ENCODE measurements around the gene SETX.
A peak's percentile ranks its signal among the peaks of the same experiment; 100 is the strongest.
"Not testable (repeated sequence)": the region's sequence is repeated elsewhere in the genome, so short reads cannot be mapped to it uniquely, and the experiment has no call there.

Gene SETX

DNA sequence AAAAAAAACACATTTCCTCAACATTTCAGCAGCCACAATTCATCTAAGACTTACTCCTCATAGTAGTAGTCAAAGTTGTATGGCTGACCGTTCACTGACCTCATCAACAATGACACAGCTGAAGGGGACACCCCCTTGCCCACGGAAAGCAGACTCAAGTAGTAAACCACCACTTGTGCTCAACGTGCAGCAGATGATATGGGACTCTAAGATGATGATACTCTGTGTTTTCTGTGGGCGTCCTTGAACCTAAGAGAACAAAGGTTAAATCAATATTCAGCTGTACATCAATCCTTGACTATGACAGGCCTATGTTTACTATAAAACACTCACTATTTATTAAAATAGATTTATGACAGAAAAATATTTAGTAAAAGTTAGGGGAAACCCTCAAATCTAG is 71.6 kb downstream of the SETX start:
- no peak for DNase-seq (ENCODE audit: low read depth)

DNA sequence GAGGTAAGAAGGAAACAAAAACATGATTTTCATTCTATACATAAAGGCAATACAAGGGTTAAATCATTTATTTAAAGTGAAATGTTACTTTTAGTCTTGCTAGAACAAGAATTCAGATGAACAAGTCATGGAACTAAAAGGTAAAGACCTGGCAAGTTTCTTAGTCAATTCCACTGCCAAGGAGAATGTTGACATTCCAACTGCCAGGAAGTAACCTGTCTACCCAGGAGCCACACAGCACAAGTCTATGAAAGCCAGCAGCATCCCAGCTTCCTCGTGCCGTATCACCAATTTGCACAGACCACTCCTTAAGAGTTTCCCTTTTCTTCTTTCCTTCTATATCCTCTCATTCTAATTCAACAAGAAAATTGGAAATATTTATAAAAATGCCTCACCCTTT is 79.9 kb downstream of the SETX start:
- no peak for DNase-seq (ENCODE audit: low read depth)

DNA sequence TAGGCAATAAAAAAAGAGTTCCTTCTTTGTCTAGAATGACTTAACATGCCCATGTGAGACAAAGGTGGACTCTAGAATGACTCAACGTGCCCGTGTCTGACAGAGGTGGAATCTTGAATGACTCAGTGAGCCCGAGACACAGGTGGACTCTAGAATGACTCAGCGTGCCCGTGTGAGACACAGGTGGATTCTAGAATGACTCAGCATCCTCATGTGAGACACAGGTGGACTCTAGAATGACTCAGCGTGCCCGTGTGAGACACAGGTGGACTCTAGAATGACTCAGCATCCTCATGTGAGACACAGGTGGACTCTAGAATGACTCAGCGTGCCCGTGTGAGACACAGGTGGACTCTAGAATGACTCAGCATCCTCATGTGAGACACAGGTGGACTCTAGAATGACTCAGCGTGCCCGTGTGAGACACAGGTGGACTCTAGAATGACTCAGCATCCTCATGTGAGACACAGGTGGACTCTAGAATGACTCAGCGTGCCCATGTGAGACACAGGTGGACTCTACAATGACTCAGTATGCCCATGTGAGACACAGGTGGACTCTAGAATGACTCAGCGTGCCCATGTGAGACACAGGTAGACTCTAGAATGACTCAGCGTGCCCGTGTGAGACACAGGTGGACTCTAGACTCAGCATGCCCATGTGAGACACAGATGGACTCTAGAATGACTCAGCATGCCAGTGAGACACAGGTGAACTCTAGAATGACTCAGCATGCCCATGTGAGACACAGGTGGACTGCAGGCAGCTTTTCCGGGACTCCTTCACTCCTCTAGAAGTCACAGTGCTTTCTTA is 84.9 kb downstream of the SETX start:
- DNase-seq (ENCODE audit: low read depth): not testable (repeated sequence)

DNA sequence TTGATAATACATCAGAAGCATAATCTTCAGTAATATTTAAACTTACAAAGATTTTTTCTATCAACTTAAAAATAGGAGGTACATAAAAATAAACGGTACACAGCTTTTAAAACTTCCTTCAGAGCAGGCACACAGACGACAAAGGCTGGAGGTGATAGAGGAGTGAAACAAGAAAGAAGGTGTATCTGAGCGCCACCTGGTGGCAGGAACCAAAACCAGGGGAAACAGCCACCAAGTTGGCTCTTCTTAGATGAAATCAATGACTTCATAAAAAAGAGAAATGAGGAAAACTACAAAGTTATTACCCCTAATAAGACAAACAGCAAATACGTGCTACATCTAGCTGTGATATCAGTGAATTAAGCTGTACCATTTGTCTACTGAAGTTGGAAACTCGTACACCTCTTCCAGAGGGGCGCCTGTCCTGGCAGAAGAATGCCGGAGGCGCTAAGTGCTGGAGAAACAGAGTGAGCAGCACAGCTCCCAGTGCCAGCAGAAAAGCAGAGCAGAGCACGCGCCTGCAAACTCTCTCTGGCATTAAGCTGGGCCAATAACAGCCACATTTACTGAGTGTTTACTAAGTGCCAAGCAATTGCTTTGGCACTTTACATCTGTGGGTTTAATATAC is 85.9 kb downstream of the SETX start:
- DNase-seq (ENCODE audit: low read depth): peak; percentile 58

DNA sequence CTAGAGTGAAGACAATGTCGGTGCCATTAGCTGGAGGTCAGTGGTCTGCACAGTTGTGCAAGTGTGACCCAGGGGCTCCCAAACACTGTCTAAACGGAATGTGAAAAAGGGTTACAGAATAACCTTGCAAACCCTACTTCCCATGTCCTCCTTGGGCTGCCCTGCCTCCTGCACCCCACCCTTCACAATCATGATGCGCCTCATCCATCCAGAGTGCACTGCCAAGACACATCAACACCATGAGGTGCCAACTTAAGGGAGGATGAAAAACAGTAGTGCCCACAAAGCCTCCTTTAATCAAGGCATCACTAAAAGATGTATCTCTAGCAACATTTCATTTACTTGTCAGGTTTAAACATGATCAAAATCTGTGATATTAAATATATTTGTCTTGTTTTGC is 87.1 kb downstream of the SETX start:
- DNase-seq (ENCODE audit: low read depth): no peak

DNA sequence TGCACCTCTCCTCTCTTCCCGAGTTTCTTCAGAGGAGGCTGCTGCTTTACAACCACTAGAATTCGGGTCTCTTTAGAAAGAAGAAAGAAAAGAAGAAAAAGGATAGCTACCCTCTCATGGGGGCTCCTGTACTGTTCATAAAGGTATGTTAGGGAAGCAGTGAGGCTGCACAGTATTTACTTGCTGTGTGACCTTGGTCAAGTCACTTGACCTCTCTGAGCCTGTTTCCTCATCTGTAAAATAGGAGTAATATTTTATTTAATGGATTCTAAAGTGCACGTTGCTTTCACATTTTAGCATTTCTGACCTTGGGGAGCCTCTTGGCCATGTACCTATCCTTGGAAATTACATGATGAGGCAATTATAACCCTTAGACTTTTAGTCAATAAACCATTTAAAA is 88.8 kb downstream of the SETX start:
- no peak for DNase-seq (ENCODE audit: low read depth)

DNA sequence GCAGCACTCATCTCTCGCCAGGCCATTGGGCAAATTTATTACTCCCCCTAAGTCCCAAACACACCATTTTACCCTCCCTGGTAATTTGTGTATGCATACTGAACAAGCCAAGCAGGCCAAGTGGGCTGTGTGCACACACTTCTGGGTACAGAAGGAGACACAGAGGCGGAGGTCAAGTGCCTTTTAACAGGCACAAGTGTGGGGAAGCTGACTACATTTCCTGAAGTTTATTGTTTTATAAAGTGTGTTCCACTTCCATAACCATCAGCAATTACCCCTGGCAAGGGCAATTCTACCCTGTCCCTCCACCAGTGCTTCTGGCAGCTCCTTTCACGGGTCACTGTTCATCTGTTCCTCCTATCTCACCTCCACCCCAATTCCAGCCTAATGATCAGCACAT is 93.9 kb downstream of the SETX start:
- DNase-seq (ENCODE audit: low read depth): no peak

DNA sequence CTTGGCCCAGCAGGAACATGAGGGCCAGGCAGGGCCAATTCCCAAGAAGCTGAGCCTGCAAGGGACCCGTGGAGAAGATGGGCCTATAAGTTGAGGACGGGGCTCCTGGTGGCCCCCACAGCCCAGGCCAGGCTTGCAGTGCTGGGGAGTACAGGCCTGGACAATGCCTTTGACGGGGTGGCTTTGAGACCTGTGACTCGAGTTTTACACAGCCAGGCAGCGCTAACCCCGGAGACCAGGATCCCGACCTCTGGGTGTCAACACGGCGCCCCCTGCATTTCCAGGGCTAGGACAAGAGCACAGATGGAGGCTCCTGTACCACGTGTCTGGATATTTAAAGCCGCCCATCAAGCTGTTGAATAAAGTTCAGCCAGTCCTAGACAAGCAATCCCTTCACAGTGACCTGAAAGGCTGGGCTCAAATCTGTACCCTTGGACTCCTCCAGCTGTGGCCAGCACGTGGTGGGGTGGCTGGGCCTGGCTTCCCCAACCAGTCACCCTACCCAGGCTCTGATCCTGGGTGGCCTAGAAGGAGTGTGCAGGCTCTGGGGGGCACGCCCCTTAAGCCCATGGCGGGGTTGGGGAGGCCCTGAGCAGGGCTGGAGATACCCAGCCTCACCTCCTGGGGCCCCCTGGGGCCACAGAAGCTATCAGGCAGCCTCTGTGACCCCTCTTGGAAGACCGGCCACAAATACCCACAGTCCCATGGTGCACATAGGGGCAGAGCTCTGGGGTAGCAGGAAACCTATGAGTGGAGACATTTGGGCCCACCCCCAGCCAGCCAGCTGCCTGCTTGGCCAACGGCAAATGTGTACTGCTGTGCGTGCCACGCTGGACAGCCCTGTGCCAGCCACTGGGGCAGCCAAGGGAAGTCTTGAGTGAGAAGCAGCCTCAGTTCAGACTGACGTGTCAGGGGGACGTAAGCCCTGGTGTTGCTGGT is 104.2 kb downstream of the SETX start:
- no peak for DNase-seq (ENCODE audit: low read depth)

DNA sequence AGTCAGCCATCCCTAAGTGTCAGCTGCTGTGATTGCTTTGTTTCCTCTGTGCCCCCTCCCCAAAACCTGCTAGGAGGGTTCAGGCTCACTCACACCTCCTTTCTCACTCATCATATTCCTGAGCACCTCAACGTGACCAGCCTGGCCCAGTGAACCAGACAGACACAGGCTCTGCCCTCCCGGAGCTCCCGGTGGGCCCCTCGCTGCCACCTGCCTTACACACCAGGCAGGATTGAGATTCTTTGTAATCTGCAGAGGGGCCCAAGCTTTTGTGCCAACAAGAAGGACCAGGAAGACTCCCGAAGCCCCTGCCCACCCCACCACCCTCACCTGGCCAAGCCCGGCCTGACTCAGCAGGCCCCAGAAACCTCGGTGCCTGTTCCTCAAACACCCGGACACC is 105.1 kb downstream of the SETX start:
- DNase-seq (ENCODE audit: low read depth): no peak

DNA sequence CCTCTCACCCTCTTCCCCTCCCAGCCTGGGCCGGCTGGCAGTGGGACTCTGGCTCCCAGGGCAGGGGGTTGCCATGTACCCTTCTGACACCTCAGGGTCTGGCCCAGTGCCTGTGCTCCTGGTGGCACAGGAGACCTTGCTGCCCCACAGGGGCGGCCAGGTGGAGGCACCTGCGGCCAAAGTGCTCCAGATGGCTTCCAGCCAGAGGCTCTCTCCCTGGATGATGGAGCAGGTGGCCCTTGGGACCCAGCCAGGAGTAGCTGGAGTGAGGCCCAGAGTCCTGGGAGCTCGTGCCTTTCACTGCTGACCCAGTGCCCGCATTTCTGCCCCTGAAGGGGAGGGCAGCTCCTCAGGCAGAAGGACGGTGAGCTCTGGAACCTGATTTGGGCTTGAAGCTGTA is 105.7 kb downstream of the SETX start:
- DNase-seq (ENCODE audit: low read depth): no peak

DNA sequence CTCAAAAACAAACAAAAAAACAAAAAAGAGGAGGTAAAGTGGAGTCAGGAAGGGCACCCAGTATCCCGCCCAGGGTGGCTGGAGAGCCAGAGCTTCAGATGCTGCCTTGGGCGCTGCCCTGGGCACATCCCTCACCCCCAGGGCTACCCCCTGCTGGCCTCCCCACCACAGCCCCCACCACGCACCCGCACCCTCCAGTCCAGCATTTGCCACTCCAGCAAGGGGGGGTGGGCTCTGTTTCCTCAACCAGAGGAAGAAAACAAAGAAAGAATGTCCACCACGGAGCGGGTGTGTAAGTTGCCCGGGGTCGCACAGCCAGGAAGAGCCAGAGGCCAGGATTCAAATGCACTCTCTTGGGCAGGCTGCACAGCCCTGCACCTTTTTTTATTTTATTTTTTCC is 106.8 kb downstream of the SETX start:
- no peak for DNase-seq (ENCODE audit: low read depth)

DNA sequence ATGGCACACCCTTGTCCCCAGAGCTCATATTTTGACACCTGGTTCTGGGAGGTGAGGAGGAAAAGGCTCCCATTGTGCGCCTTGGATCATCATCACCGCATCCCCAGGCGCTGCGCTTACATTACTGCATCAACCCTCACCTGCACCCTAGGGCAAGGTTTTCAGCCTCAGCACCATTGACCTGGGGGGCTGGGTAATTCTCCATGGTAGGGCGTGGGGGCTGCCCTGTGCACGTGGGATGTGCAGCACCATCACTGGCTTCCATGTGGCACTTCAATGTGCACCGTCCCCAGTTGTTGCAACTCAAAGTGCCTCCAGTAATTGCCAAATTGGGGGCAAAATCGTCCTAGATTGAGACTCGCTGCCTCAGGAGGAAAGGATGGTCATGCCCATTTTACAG is 109.3 kb downstream of the SETX start:
- no peak for DNase-seq (ENCODE audit: low read depth)

DNA sequence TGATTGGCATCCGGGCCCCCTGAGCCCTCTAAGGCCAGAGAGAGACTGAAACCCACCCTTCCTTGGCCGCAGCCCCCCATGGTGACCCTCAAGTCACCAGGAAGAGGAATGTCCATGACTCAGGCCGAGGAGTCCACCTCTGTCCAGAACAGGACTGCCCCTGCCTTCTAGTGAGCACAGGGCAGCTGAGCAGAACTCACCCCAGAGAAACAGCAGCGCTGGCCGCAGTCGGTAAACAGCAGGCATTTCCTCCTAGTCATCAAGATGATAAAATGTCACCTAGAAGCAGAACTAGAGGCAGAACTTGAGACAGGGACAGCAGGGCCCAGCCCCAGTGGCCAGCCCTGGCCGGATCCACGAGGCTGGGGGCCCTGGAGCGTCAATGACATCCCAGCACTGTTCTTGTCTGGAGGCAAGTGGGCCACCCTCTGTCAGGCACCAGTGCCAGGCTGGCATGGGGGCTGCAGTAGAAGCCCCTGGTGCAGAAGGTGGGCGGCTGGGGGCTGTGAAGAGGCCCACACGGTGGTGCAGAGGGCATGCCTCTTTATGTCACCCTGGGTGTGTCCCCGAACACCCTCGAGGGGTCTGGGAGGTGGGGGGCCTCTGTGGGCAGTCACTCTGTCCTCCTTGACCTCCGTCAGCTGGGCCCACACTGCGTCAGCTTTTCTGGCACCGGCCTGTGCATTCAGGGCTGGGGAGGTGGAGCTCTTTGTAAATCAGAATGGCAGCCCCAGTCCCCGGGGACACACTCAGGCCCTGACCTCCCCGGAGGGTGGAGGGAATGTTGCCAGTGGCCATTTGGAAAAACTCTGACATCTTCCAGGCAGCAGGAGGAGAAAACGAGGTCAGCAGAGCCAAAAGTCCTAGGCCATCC is 110.0 kb downstream of the SETX start:
- no peak for DNase-seq (ENCODE audit: low read depth)

DNA sequence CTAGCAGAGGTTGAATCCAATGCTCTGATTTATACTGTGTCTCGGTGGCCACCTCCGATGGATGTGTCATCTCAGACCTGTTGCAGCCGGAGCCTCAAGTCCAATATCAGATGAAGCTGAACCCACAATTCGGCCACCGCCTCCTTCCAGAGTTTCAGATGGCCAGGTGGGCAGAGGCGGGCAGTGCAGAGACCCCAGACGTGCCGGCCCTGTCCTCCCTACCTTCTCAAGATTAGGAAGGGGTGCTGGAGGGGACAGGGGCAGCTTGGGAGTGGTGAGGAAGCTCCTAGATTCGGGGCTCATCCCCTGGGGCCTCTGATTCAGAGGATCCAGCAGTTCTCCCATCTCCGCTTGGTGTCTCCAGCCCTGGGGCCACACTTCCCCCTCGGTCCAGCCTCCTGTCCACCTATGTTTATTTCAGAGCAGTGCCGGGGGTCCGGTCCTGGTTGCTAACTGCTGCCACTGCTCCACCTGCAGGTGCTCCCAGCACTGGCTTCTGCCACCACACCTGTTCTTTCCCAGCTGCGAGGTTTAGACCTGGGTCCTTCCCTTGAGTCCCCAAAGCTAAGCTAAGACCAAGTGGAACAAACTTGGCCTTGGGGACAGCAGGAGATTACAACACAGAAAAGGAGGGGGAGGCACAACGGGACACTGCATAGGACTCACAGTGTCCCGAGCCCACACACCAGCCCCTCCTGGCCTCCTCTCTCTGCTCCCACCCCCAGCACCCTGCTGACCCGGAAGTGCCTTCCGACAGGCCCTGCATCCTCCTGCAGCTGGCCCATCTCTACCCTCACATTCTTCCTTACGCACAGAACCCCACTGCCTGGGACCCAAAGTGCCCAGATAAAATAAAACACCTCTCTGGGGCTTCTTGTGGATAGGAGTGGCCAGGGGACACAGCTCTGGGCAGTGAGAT is 111.4 kb downstream of the SETX start:
- DNase-seq (ENCODE audit: low read depth): no peak

DNA sequence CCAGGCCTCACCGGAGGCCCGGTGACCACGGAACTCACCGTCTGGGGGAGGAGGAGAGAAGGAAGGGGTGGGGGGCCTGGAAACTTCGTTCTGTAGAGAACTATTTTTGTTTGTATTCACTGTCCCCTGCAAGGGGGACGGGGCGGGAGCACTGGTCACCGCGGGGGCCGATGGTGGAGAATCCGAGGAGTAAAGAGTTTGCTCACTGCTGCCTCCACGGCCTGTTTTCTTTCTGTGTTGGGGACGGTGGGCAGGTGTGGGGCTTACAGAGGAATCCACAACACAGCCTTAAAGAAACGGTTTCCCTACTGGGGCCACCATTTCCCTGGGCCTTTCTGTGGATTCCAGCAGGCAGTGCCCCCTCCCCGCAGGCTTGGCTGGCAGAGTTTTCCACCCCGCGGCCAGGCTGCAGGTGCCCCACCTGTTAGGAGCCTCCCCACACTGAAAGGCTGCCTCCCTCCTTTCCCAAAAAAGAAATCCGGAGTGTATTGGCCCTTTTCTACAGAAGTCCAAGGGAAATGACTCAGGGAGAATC is 112.1 kb downstream of the SETX start:
- DNase-seq (ENCODE audit: low read depth): no peak

DNA sequence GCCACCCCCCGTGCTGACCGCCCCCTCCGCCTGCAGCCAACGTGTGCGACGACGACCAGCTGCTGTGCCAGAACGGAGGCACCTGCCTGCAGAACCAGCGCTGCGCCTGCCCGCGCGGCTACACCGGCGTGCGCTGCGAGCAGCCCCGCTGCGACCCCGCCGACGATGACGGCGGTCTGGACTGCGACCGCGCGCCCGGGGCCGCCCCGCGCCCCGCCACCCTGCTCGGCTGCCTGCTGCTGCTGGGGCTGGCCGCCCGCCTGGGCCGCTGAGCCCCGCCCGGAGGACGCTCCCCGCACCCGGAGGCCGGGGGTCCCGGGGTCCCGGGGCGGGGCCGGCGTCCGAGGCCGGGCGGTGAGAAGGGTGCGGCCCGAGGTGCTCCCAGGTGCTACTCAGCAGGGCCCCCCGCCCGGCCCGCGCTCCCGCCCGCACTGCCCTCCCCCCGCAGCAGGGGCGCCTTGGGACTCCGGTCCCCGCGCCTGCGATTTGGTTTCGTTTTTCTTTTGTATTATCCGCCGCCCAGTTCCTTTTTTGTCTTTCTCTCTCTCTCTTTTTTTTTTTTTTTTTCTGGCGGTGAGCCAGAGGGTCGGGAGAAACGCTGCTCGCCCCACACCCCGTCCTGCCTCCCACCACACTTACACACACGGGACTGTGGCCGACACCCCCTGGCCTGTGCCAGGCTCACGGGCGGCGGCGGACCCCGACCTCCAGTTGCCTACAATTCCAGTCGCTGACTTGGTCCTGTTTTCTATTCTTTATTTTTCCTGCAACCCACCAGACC is 112.8 kb downstream of the SETX start:
- DNase-seq (ENCODE audit: low read depth): peak; percentile 26

DNA sequence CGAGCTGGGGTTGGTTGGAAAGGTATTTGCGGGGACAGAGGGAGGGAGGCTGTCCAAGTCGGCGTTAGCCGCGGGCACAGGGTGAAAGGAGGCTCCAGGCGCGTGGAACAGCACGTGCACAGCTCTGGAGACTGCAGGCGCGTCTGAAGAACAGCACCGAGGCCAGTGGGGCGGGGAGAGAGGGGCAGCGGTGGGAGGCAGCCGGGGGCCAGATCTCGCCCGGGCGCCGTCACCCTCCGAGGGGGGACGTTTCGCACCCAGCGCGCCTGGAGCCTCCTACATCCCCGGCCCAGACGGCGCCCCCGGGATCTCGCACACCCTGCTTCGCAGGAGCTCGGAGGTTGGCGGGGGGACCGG is 113.3 kb downstream of the SETX start:
- DNase-seq (ENCODE audit: low read depth): no peak

DNA sequence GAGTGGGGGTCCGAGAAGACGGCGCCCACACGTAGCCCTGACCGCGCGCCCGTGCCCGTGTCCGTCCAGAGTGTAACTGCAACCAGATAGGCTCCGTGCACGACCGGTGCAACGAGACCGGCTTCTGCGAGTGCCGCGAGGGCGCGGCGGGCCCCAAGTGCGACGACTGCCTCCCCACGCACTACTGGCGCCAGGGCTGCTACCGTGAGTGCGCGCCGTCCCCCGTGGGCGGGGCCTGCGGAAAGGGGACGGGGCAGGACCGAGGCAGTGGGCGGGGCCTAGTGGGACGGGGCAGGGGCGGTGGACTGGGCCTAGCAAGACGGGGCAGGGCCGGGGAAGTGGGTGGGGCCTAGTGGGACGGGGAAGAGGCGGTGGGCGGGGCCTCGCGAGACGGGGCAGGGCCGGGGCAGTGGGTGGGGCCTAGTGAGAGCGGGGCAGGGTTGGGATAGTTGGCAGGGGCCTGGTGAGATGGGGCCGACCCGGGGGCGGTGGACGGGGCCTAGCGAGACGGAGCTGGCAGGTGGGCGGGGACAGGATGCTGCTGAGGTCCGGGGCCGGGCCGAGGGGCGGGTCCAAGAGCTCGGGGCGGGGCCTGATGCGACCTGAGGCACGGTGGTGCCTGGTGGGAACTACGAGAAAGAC is 113.8 kb downstream of the SETX start:
- DNase-seq (ENCODE audit: low read depth): peak; percentile 98
